HL-60/S4 (cell line): ENCODE measurements around the gene TSPEAR.
"Not testable (repeated sequence)": the region's sequence is repeated elsewhere in the genome, so short reads cannot be mapped to it uniquely, and the experiment has no call there.

ENCODE experiments used
- in situ Hi-C: fragments of 300-500 bp; cut with MboI; formaldehyde crosslinking; loops from 2 replicates; pipeline ENCODE4 v1.14.3; 2022; ENCODE audit warnings: low sequenced_read_pairs

TSPEAR gene

GRCh38 chr21:44612669-44613229 is 98.6 kb downstream of the TSPEAR start:
- in situ Hi-C loops: no loop called here

GRCh38 chr21:44612029-44612486 is 99.3 kb downstream of the TSPEAR start, which contains the start of gene KRTAP10-8:
Gene KRTAP10-8, plus strand, starts transcription at chr21:44612079. Its CDS starts 22 bp downstream, at chr21:44612101.
- in situ Hi-C loops: no loop called here

GRCh38 chr21:44611551-44611950 is 99.8 kb downstream of the TSPEAR start:
- in situ Hi-C loops: no loop called here

- in situ Hi-C loops: not testable (repeated sequence)
Observed at GRCh38 chr21:44610157-44610843, 101.1 kb downstream of the TSPEAR start.

- in situ Hi-C loops: no loop called here
Observed at GRCh38 chr21:44609193-44609592, 102.2 kb downstream of the TSPEAR start.

GRCh38 chr21:44606495-44606894 is 104.9 kb downstream of the TSPEAR start:
- in situ Hi-C loops: no loop called here

GRCh38 chr21:44603911-44604310 is 107.5 kb downstream of the TSPEAR start:
- in situ Hi-C loops: no loop called here

GRCh38 chr21:44603109-44603875 is 108.1 kb downstream of the TSPEAR start:
- in situ Hi-C loops: no loop called here

- in situ Hi-C loops: no loop called here
Observed at GRCh38 chr21:44602463-44602850, 108.9 kb downstream of the TSPEAR start.

- in situ Hi-C loops: no loop called here
Observed at GRCh38 chr21:44601596-44602462, 109.5 kb downstream of the TSPEAR start.

GRCh38 chr21:44601091-44601490 is 110.3 kb downstream of the TSPEAR start:
- in situ Hi-C loops: not testable (repeated sequence)

GRCh38 chr21:44600118-44600978 is 111.0 kb downstream of the TSPEAR start, which contains the start of gene KRTAP10-7:
Gene KRTAP10-7, plus strand, starts transcription at chr21:44600597. Its CDS starts 25 bp downstream, at chr21:44600622.
- in situ Hi-C loops: not testable (repeated sequence)

- in situ Hi-C loops: no loop called here
Observed at GRCh38 chr21:44599264-44600029, 111.9 kb downstream of the TSPEAR start.

GRCh38 chr21:44598061-44598460 is 113.3 kb downstream of the TSPEAR start:
- in situ Hi-C loops: no loop called here

- in situ Hi-C loops: no loop called here
Observed at GRCh38 chr21:44596068-44596725, 115.2 kb downstream of the TSPEAR start.

GRCh38 chr21:44595524-44595923 is 115.8 kb downstream of the TSPEAR start:
- in situ Hi-C loops: no loop called here

GRCh38 chr21:44594406-44594916 is 116.9 kb downstream of the TSPEAR start:
- in situ Hi-C loops: no loop called here
